Astrocyte (in vitro differentiated cells and primary cell): ENCODE data around the gene RAB21. TPM values are rescaled to one million over a fixed set of nuclear protein-coding genes. Genes with fewer than 3 reads are reported as not detected.

ENCODE experiments used
- DNase-seq: peaks from one replicate; pipeline ENCODE4 v3.0.0-alpha.2; 2010; ENCODE audit warnings: low read depth
- FAIRE-seq: peaks from 2 replicates; lab custom pipeline; 2011; peaks lifted over from hg19 to GRCh38; lab: Jason Lieb, UNC
- H2AFZ ChIP-seq: 2 replicates; pipeline ENCODE4 v1.6.0; 2012; ENCODE audit warnings: low read depth, low read length, inconsistent platforms
- H3K27ac ChIP-seq: 2 replicates; pipeline ENCODE4 v1.5.1; 2011; ENCODE audit warnings: low read depth, low read length, inconsistent platforms
- H3K27me3 ChIP-seq: 2 replicates; pipeline ENCODE4 v1.6.0; 2011; ENCODE audit warnings: low read length, inconsistent platforms; ENCODE audit not compliant: insufficient read depth
- H3K36me3 ChIP-seq: 2 replicates; pipeline ENCODE4 v1.5.1; 2011; ENCODE audit warnings: low read length, inconsistent platforms; ENCODE audit not compliant: insufficient read depth
- H3K4me1 ChIP-seq: 2 replicates; pipeline ENCODE4 v1.5.1; 2011; ENCODE audit warnings: low read length, inconsistent platforms; ENCODE audit not compliant: insufficient read depth
- H3K4me2 ChIP-seq: 2 replicates; pipeline ENCODE4 v1.6.0; 2012; ENCODE audit warnings: low read length, inconsistent platforms
- H3K4me3 ChIP-seq: 2 replicates; pipeline ENCODE4 v1.5.1; 2011; ENCODE audit warnings: low read depth, mild to moderate bottlenecking, low read length, inconsistent platforms; ENCODE audit not compliant: insufficient read depth
- H3K79me2 ChIP-seq: 2 replicates; pipeline ENCODE4 v1.6.0; 2012; ENCODE audit warnings: mild to moderate bottlenecking, low read length, inconsistent platforms; ENCODE audit not compliant: insufficient read depth
- H3K9ac ChIP-seq: 2 replicates; pipeline ENCODE4 v1.6.0; 2012; ENCODE audit warnings: mild to moderate bottlenecking, low read length, inconsistent platforms
- H3K9me3 ChIP-seq: 2 replicates; pipeline ENCODE4 v1.5.1; 2012; ENCODE audit warnings: low read depth, mild to moderate bottlenecking, low read length, inconsistent platforms; ENCODE audit not compliant: insufficient read depth
- H4K20me1 ChIP-seq: 2 replicates; pipeline ENCODE4 v1.6.0; 2012; ENCODE audit warnings: low read length, inconsistent platforms; ENCODE audit not compliant: insufficient read depth
- H3K27ac Mint-ChIP-seq: one replicate; pipeline ENCODE4 v1.8.0; 2021; ENCODE audit warnings: mild to moderate bottlenecking, mixed read lengths; ENCODE audit not compliant: unreplicated experiment
- H3K27me3 Mint-ChIP-seq: one replicate; pipeline ENCODE4 v1.8.0; 2021; ENCODE audit warnings: low read depth, mixed read lengths; ENCODE audit not compliant: unreplicated experiment
- H3K36me3 Mint-ChIP-seq: one replicate; pipeline ENCODE4 v1.8.0; 2021; ENCODE audit warnings: low read depth, mixed read lengths; ENCODE audit not compliant: unreplicated experiment
- H3K4me1 Mint-ChIP-seq: one replicate; pipeline ENCODE4 v1.8.0; 2021; ENCODE audit warnings: low read depth, mixed read lengths; ENCODE audit not compliant: unreplicated experiment
- H3K4me3 Mint-ChIP-seq: one replicate; pipeline ENCODE4 v1.8.0; 2021; ENCODE audit warnings: mild to moderate bottlenecking, moderate library complexity, mixed read lengths; ENCODE audit not compliant: unreplicated experiment
- H3K9me3 Mint-ChIP-seq: one replicate; pipeline ENCODE4 v1.8.0; 2021; ENCODE audit warnings: mild to moderate bottlenecking, mixed read lengths; ENCODE audit not compliant: unreplicated experiment
- CTCF ChIP-seq: IDR thresholded peaks from 2 replicates; pipeline ENCODE4 v1.5.1; 2011; ENCODE audit warnings: low read depth, mild to moderate bottlenecking, inconsistent platforms, low read length, moderate library complexity; ENCODE audit not compliant: insufficient read depth
- EZH2 ChIP-seq: IDR thresholded peaks from 2 replicates; pipeline ENCODE4 v1.6.1; 2012; ENCODE audit warnings: mild to moderate bottlenecking, low read length, inconsistent platforms; ENCODE audit not compliant: insufficient read depth
- total RNA-seq: library from RNA; stranded (reverse); gene quantifications from 2 replicates; pipeline ENCODE4 v1.2.1, GENCODE V29; 2021

Gene RAB21
- total RNA-seq, 1 donor from 2014 or later: 88.5 TPM

DNA sequence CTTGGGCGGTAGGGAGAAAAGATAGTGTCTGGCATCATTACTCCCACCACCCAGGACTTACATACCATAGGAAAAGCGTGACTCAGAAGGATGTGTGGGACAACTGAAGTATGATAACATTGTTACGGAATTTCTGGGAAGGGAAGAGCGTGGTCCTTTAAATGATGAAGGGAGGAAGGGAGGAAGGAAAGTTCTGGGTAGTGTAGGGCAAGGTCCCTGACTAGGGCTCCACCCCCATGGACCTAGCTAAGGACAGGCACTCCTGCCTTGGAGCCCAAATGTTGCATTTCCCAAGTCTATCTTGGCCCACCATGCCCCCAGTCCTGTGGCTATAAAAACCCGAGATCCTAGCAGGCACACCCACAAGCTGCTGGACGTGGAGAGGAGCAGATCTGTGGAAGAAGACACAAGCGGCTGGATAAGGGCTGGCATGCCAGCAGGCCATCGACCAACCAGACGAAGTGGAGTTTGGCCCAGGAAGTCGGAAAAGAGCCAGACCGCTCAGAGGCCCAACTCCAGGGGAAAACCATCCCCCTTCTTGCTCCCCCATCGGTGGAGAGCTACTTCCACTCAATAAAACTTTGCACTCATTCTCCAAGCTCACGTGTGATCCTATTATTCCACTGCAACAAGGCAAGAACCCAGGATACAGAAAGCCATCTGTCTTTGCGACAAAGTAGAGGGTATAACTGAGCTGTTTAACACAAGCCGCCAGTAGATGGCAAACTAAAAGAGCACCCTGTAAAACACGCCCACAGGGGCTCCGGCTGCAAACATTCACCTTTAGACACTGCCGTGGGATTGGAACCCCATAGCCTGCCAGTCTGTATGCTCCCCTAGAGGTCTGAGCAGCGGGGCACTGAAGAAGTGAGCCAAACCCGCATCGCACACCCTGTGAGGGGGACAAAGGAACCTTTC, 23.0 kb upstream of the RAB21 start:
- no peaks in the 10 kb centered on the region for H3K36me3 Mint-ChIP-seq
- peak overlapping the region; percentile 86 for H3K27ac ChIP-seq
- H3K9me3 ChIP-seq: no peaks in the 10 kb centered on the region
- peak overlapping the region; percentile 61 for H3K4me2 ChIP-seq
- no peaks in the 10 kb centered on the region for H3K9me3 Mint-ChIP-seq
- H3K4me3 Mint-ChIP-seq: no peak overlapping the region
- peak; percentile 45 for FAIRE-seq
- H3K27me3 Mint-ChIP-seq: no peaks in the 10 kb centered on the region
- peak overlapping the region; percentile 24 for H3K4me3 ChIP-seq
- H4K20me1 ChIP-seq: no peaks in the 10 kb centered on the region
- no peaks in the 10 kb centered on the region for H3K27me3 ChIP-seq
- TF ChIP-seq CTCF (no peak), EZH2 (no peak)
- H3K79me2 ChIP-seq: no peaks in the 10 kb centered on the region
- peak overlapping the region; percentile 77 for H3K27ac Mint-ChIP-seq
- H3K9ac ChIP-seq: peak overlapping the region; percentile 60
- no peaks in the 10 kb centered on the region for H3K36me3 ChIP-seq
- peak overlapping the region; percentile 57 for H2AFZ ChIP-seq
- peaks cover 11% of the 10 kb centered on the region for H3K4me1 Mint-ChIP-seq
- DNase-seq: peak; percentile 90
- H3K4me1 ChIP-seq: peaks cover 12% of the 10 kb centered on the region

DNA sequence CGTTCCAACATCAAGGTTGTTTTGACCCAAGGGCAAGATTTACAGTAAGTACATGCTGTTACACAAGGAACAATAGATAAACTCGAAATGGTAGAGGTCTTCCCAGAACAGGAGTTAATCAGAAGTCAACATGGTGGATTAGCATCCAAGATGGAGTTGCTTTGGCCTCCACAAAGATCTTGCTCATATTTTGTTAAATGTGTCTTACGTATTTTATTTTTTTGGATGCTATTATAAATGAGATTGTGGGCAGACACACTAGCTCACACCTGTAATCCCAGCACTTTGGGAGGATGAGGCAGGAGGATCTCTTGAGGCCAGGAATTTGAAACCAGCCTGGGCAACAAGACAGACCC, 22.3 kb upstream of the RAB21 start:
- H2AFZ ChIP-seq: no peak overlapping the region

More for the DNA sequence above, 22.3 kb upstream of the RAB21 start:
- Mint-ChIP-seq H3K9me3 (no peaks in the 10 kb centered on the region), H3K4me1 (peaks cover 11% of the 10 kb centered on the region), H3K36me3 (no peaks in the 10 kb centered on the region), H3K27ac (no peak overlapping the region), H3K4me3 (no peak overlapping the region), H3K27me3 (no peaks in the 10 kb centered on the region)
- TF ChIP-seq EZH2 (no peak), CTCF (no peak)
- no peak overlapping the region for H3K4me2 ChIP-seq
- no peaks in the 10 kb centered on the region for H3K36me3 ChIP-seq
- FAIRE-seq (no peak), DNase-seq (no peak)
- H4K20me1 ChIP-seq: no peaks in the 10 kb centered on the region
- H3K27ac ChIP-seq: peak overlapping the region; percentile 86
- peaks cover 12% of the 10 kb centered on the region for H3K4me1 ChIP-seq
- no peaks in the 10 kb centered on the region for H3K9me3 ChIP-seq
- H3K79me2 ChIP-seq: no peaks in the 10 kb centered on the region
- H3K4me3 ChIP-seq: no peak overlapping the region
- no peak overlapping the region for H3K9ac ChIP-seq
- H3K27me3 ChIP-seq: no peaks in the 10 kb centered on the region
